HG03139 (cell line): Measurements from ENCODE around the gene RCC2.

Source experiments
- ATAC-seq: cut with Tn5 transposase; IDR thresholded peaks from one replicate; pipeline ENCODE4 v1.9.1; 2021; ENCODE audit not compliant: unreplicated experiment

The RCC2 gene

DNA sequence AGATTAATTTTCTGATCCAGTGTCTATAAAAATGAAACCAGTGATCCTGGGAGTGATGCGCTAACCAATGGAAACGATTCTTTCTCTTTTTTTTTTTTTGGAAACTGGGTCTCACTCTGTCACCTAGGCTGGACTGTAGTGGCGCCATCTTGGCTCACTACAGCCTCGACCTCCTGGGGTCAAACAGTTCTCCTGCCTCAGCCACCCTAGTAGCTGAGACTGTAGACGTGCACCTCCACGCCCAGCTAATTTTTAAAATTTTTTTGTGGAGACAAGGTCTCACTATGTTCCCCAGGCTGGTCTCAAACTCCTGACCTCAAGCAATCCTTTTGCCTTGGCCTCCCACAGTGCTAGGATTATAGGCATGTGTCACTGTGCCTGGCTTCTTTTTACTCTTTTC lies 3.4 kb upstream of the RCC2 start:
- no peak for ATAC-seq

DNA sequence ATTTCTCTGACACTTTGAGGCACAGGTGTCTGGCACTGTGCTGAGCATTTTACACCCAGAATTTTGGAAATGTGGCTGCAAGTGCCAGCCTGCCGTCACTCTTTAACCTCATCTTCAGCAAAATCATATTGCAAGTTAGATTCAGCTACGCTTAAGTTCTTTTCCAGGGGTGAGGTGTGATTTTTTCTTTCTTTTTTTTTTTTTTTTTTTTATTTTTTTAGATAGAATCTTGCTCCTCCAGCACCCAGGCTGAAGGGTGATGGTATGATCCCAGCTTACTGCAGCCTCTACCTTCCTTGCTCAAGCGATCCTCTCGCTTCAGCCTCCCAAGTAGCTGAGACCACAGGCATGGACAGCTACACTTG lies 2.5 kb upstream of the RCC2 start:
- ATAC-seq = no peak

DNA sequence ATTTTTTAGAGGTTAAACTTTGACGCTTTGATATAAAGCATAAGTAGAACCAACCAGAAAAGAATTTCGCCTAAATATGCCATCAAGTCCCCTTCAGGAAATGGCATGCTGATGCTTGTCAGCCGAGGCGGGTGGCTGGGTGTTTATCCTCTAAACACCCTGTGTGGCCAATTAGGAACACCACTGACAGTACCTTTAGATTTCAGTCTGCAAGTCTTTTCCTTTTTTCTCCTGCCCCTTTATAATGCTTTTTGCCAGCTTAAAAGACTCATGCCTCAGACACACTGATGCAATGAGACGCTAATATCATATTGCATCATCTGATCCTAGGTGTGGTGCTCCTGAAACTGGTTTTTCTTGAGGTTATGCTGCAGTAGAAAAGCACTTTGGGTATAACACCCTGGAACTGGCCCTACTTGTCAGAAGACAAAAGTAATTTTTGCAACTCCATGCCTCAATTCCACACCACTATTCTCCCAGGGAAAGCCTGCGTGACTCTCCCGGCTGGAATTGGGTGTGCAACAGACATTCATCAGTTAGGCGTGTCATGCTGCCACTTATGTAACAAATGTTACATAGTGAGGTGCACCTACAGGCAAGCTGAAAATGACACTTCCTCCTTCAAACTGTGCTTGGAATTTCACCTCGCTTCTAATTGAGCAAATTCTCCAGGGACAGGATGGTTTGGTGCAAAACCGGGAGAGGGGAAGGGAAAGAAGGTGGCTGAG lies 2.0 kb upstream of the RCC2 start:
- no peak for ATAC-seq

DNA sequence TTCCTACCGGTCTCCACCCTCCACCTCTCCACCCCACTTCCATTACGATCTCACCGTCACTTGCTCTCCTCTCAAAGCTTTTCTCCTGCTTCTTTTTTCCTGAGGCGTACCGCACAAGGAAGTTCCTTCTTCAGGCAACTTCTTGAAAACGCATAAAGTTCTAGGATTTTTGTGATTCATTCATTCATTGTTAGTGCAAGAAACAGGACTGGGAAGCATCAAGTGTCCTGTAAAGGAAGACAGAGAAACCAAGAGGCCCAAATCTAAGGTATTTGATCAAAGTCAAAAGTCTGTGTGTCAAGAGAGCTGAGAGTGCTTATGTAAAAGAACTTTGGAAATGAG lies 1.3 kb upstream of the RCC2 start:
- ATAC-seq = no peak

DNA sequence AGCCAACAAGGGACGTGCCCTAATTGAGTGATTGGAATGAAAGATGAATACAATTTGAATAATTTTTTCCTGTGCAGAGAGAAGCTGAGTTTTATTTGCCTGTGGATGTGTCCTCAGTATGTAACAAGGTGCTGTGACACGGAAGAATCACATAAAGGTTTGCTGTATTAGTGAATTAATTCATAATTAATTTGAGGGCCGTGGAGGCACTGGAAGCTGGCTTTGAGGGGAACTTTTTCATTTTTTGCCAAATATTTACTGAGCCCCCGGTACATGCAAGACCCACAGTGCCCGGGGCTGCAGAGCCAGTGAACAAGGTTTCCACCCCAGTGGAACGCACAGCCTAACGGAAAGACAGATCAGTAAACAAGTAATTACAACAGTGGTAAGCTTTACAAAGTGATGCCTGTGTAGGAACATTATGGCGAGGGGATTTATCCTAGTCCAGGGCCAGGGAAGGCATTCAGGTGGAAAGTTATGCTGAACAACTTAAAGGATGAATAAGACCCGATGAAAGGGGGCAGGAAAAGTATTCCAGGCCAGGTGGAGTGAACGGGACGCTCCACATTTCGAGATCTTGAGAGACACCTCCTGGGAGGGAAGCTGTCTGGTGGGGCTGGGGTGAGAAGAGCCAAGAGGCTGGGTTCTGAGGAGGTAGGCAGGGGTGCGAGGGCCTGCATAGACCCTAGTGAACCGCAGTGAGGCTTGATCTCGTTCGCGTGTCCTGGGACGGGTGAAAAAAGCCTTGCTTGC lies 773 bp upstream of the RCC2 start:
- no peak for ATAC-seq

DNA sequence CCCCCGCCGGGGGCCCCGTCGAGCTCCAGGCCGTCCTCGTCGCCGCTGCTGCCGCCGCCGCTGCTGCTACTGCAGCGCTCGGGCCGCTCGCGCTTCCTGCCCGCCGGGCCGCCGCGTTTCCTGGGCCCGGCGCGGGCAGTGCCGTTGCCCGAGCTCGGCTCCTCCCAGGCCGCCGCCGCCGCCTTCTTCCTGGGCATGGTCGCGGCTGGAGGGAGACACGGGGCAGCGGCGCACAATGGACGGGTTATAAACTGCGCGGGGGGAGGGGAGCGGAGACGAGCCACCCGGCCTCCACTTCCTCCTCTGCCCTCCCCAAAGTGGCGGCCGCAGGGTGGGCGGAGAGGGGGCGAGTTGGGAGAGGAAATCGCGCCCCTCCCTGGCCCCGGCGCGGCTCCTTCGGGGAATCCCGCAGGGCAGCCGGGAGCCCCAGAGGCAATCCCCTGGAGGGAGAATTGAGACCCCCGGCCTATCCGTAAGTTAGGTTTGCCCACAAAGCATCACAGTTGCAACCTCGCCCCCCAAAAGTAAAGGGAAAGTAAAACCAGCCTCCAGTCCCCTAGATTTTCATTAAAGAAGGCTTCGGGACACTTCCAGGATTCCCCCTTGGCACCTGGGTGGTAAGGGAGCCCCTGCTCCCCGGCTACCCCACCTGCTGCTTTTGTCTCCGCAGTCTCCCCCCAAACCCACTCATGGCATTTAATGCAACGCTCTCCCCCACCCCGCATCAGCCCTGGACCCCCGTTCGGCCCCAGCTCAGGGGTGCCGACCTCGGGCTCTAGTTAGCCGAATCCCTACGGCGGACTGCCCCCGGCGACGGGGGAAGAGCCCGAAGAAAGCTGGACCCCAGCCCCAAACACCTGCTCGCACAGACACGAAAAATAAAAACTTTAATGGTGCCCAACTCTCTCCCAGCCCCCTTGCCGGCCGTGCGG lies 893 bp downstream of the RCC2 start:
- peak; percentile 45 for ATAC-seq

DNA sequence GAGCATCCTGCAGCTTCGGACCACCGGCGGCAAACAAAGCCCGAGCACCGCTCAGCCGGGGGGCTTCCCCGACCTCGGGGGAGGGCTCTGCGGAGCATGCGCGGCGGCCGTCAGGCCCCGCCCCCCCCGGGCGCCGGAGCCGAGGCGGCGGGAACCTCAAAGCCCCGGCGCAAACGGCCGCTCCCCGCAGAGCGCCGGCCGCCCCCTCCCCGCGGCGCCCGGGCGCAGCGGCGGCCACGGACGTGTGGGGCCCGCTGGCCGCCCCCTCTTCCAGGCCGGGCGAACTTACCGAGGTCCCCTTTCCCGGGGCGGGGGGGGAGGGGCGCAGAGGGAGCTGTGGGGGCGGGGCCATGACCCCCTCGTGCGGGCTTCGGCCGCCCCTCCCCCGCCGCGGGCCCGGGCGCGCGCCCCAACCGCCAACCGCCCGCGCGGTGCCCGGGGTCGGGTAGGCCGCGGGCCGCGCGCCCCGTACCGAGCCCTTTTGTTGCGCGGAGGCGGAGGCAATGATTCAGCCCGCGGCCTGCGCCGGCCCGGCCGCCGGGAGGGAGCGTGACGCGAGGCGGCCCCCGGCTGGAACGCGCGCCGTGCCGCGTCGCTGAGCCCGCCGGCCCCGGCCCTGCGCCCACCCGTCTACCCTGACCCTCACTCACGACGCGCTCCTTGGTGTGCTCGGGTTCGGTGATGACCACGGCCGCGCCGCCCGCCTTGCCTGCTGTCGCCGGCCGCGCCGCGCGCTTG lies 1.7 kb downstream of the RCC2 start:
- peak; percentile 29 for ATAC-seq

DNA sequence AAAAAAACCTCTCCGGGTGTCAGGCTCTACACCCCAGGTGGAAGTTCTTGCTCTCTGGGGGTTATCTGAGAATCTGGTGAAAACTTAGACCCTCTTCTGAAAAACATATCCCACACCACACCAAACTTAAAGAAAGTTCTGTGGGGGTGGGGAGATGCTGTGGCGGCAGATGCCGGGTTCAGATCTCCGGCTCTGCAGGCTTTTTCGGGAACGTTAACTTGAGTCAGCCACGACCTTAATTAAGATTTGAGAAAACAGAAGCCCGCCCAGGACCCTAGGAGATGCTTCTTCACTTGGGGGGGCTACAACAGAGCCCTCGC lies 2.3 kb downstream of the RCC2 start:
- ATAC-seq = no peak

DNA sequence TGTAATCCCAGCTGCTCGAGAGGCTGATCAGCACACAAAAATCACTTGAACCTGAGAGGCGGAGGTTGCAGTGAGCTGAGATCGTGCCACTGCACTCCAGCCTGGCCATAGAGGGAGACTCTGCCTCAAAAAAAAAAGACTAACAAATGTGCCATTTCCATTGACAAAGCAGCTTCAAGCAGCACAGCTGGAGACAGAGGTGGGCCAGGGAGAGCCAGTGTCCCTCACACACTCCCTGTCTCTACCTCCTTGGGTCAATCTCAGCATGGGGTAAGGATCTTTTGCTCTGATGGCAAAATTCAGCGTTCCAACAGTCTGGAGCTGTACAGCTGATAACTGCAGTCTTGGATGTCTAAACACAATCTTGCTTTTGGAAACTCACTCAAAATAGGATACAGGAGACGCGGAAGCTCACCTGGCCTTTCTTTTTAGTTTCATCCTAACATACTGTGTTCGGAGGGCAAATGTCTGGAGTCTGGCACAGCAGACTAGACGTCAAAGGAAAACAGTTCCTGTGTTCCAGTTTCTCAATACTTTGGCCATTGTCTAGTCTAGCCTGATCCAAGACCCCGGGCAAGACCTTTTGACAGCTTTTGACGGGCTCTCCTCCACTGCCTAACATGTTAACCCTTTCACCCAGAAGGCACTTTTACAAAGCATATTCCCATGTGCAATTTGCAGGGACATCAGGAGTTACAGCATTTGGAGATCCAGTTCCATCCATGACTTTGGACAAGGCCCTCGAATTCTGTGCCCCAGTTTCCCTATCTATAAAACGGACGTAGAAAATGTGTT lies 2.9 kb downstream of the RCC2 start:
- no peak for ATAC-seq

DNA sequence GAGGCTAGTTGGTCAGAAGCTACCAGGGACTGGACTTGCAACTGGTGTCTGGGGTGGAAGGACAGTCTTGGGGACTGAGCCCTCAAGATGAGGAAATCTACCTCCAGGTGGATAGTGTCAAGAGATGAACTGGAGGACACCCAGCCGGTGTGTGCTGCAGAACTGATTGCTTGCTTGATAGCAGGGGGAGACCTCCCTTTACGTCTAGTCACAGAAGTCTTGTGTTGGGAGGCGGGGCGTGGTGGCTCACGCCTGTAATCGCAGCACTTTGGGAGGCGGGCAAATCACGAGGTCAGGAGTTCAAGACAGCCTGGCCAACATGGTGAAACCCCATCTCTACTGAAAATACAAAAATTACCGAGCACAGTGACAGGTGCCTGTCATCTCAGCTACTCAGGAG lies 4.9 kb downstream of the RCC2 start:
- no peak for ATAC-seq

DNA sequence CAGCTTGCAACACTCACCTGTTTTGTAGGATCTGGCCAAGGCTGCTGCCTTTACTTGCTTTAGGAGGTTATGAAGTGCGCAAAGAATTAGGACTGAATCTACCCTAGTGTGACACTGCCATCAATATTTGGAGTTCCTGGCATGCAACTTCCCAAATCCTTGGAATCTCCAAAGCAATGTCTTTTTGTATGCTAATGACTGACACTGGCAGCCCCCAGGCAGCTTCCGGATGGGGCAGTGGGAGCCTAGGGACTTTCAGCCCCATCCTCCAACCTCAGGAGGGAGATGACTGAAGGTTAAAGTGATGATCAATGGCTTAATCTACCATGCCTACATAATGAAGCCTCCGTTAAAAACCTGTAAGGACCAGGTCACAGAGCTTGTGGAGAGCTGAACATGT lies 5.5 kb downstream of the RCC2 start:
- ATAC-seq = no peak

DNA sequence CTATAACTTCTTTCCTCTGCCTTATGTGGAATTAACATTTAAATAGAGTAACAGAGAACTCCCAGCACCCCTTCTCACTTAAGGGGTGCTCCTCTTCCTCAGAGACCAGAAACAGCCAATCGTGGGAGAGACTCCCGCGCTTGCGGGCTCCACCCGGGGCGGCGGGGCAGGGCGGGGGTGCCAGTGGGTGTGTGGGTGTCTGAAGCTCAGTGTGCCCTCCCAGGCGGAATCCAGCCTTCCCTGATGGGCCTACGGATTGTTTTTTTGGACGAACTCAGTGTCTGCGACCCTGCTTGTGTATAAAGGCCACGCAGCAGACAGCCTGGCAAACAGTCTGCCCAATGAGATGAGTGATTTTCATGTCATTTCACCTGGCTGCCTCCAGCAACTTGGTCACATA lies 6.2 kb downstream of the RCC2 start:
- no peak for ATAC-seq

DNA sequence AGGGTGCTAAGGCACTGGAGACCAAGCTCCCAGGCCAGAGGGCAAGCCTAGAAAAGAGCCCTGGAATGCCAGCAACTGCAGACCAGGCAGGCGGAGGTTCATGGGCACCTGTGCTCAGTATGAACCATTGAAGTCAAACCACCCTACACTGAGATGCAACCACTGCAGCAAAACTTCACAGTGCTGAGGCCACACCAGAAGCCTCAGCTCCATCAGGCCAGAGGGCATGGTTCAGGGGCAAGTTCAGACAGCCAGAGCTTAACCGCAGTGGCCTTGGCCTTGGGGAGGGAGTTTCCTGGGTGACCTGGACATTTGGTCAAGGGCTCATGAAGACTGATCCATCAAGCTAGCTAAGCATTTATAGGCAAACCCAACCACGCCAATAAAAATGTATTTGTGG lies 7.1 kb downstream of the RCC2 start:
- ATAC-seq = no peak

DNA sequence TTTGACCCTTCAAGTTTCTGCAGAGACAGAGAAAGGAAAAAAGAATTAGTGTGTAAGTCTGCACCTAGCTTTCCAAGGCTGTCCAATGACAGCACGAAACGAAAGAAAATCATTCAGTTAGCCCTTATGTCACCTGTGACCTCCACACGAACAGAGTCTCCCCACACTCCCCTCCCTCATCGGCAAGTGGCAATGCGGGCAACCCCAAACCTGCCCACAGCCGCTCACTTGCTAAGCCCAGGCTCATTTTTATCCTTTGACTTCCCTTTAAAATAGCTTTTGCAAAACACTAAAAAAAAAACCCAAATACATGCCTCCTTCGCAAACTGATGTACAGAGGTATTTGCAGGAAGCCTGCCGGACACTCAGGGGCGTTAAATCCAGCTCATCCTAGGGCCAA lies 10.3 kb downstream of the RCC2 start:
- no peak for ATAC-seq

DNA sequence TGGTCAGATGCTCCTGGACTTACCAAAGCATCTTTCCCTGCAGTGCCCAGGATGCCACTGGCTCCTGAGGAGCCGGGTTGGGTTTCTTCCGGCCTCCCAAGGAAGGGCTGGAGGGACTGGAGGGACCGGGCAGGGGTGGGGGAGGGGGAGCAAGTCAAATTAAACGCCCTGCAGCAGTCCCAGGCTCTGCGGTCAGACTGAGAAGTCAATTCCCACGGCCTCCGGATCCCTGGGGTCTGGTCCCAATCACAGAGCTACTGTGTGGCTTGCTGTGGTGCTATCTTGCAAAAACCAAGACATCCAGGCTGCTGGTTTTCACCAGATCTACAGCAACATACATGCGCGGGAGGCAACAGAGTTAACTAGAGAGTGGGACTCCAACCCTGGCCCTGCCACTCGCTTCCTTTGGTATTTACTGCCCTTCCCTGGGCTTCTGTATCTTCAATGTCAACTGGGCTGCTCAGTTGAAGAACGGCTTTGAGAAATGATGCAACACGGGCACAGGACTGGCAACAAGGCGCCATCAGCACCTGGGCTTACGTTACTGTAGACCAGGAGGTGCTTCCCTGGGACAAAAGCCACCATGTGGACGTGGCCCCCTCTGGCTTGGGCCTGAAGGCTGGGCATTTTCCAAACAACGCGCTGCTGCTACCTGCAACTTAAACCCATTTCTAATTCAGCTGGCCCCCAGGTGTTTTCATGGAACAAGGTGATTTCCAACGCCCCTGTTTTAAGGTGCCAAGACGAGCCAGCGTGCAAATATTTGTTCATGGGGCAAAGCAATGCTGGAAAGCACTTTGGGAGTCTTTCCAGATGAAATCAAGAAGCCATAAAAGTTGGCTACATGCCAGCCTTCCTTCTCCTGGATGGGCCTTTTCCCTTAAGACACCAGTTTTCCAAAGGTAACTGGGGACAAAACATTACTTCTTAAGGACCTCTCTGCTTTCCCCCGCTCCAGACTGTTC lies 11.5 kb downstream of the RCC2 start:
- no peak for ATAC-seq

DNA sequence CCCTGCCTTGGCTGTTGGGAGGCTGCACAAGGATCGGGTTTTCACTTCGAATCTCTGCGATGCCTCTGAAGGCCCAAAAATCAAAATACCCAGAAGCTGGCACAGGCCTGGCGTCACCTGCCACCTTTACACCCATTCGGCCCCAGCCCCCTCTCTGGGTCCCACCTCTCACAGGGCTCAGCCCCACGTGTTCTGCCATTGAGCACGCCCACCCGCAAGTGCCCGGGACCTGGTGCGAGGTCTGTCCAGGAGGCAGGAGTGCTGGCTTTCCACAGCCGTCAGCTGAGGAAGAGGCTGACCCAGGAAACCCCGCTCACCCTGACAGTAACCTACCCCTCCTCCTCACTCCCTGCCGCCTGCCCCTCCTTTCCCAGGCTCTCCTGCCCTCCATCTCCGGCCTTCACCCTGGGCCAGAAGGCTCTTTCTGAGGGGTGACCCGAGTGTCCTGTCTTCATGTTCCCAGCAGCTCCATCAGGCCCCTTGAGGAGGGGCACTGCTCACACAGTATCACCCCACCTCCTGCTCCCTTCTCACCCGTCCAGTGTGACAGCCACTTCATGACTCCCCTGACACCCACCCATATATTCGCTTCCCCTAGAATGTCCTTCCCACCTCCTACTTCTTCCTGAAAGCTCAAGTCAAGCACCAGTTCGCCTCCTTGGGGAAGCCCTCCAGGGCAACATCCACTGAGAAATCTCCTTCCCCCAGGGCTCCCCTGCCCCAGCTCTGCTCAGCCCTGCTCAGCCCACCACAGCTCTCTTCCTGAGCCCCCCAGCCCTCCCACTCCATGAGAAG lies 13.5 kb downstream of the RCC2 start:
- ATAC-seq = no peak

DNA sequence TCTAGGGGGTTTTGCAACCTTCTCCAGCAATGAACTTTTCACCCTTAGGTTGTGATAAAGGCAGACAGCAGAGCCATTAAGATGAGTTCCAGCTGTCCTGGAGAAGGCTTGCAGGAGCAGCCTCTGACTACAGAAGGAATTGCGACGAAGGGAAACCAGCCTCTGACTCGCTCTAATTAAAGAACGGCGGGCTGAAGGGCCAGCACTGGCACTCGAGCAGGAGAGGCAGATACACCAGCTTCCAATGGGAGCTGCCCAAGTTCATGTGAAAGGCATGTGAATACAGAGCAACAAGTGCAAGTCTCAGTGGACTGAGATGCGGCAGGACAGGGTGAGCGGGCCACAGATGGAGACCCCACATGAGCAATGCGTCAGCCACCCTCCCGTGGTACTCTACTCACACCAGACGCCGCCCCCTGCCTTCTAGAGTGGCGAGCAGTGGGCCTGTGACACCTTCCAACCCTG lies 15.7 kb downstream of the RCC2 start:
- ATAC-seq = no peak

DNA sequence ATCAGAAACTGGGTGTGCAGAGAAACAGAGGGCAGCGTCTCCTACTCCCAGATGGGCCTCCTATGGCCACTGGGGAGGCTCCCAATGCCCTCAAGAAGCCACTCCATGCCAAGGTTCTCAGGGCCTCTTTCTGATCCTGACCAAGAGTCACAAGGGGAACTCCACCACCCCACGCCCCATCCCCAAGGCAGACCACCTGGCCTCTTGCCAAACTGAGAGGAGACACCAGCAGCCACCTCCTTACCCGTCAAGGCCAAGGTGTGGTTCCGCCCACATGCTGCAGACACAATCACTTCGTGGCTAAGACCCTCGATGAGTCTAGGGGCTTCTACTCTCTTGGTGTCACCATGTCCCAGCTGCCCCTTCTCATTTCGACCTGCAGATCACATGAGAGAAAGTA lies 17.0 kb downstream of the RCC2 start:
- ATAC-seq = no peak
